Fibroblast of peridontal ligament (primary cell): Measurements from ENCODE around the gene SFTPB.

Experiments
- DNase-seq: peaks from one replicate; pipeline ENCODE4 v3.0.0-alpha.2; 2010; ENCODE audit errors: extremely low read depth

Gene SFTPB

GRCh38 chr2:85613717-85614515, 54.1 kb downstream of the SFTPB start:
- DNase-seq, result no peak

GRCh38 chr2:85611705-85612587, 56.1 kb downstream of the SFTPB start, which contains the start of gene C2orf68:
Gene C2orf68 (minus strand): TSS chr2:85612066. CDS start chr2:85611984, 82 bp downstream.
- peak; percentile 77 for DNase-seq

- no peak for DNase-seq
These were observed 56.7 kb downstream of the SFTPB start for GRCh38 chr2:85611217-85611704.
